ENCODE measurements around the gene CAMK1D.
"Not testable (repeated sequence)": the region's sequence is repeated elsewhere in the genome, so short reads cannot be mapped to it uniquely, and the experiment has no call there.

- TF ChIP-seq CTCF, POLR2A (IDR thresholded peaks at IDR 0.05): not testable (repeated sequence)
Observed at GRCh38 chr10:12865515-12865914, 516.2 kb downstream of the CAMK1D start.
